Measurements from ENCODE around the gene CCDC3. TPM values are rescaled to one million over a fixed set of nuclear protein-coding genes. Genes with fewer than 3 reads are reported as not detected.

CCDC3 gene
- polyA plus RNA-seq, 1 donor from 2014 or later: 3.8 TPM

- TF ChIP-seq RAD21 (conservative IDR thresholded peaks at IDR 0.05) (no peak), TAF1 (IDR thresholded peaks at IDR 0.05; ENCODE audit: low read depth) (no peak), EP300 (conservative IDR thresholded peaks at IDR 0.05; ENCODE audit: poor library complexity, severe bottlenecking) (no peak), CTCF (IDR thresholded peaks at IDR 0.05; ENCODE audit: poor library complexity, severe bottlenecking) (no peak), POLR2AphosphoS5 (IDR thresholded peaks at IDR 0.05) (no peak), MXI1 (conservative IDR thresholded peaks at IDR 0.05; ENCODE audit: poor library complexity, severe bottlenecking) (no peak), EZH2 (IDR thresholded peaks at IDR 0.05; ENCODE audit: borderline replicate concordance, insufficient read depth, low read length, poor library complexity, severe bottlenecking) (no peak), REST (IDR thresholded peaks at IDR 0.05; ENCODE audit: borderline replicate concordance) (no peak), SMC3 (conservative IDR thresholded peaks at IDR 0.05; ENCODE audit: poor library complexity) (no peak)
- H3K4me3 ChIP-seq (ENCODE audit: low read length): no peak overlapping the region
These were observed 128.3 kb downstream of the CCDC3 start for GRCh38 chr10:12873172-12873571.

GRCh38 chr10:12872577-12872976, 128.9 kb downstream of the CCDC3 start:
- no peak overlapping the region for H3K4me2 ChIP-seq (ENCODE audit: low read length)
- no peaks in the 10 kb centered on the region for H3K9me2 ChIP-seq (ENCODE audit: insufficient read depth, low read length)
- no peaks in the 10 kb centered on the region for H3K79me2 ChIP-seq (replicated peaks; ENCODE audit: insufficient read depth, low read length)
- H4K20me1 ChIP-seq (ENCODE audit: insufficient read depth): no peaks in the 10 kb centered on the region
- TF ChIP-seq CTCF (IDR thresholded peaks at IDR 0.05; ENCODE audit: poor library complexity, severe bottlenecking): no peak
- TF ChIP-seq POLR2AphosphoS5 (IDR thresholded peaks at IDR 0.05): no peak
- TF ChIP-seq SMC3 (conservative IDR thresholded peaks at IDR 0.05; ENCODE audit: poor library complexity): no peak
- H3K9ac ChIP-seq (ENCODE audit: low read length): no peak overlapping the region
- H3K9me3 ChIP-seq (ENCODE audit: low read length): no peaks in the 10 kb centered on the region
- no peak overlapping the region for H3K4me3 ChIP-seq (ENCODE audit: low read length)
- H3K36me3 ChIP-seq (ENCODE audit: insufficient read depth, low read length): no peaks in the 10 kb centered on the region
- no peaks in the 10 kb centered on the region for H3F3A ChIP-seq (ENCODE audit: insufficient read depth, low read length, poor library complexity, severe bottlenecking)
- H3K27ac ChIP-seq (ENCODE audit: low read length): no peak overlapping the region
- H3K27me3 ChIP-seq (ENCODE audit: insufficient read depth, low read depth, low read length): no peaks in the 10 kb centered on the region
- H2AFZ ChIP-seq (ENCODE audit: low read depth, low read length): no peak overlapping the region

More at GRCh38 chr10:12873172-12873571, 128.3 kb downstream of the CCDC3 start:
- Histone ChIP-seq H4K20me1 (ENCODE audit: insufficient read depth) (no peaks in the 10 kb centered on the region), H3F3A (ENCODE audit: insufficient read depth, low read length, poor library complexity, severe bottlenecking) (no peaks in the 10 kb centered on the region), H3K9me2 (ENCODE audit: insufficient read depth, low read length) (no peaks in the 10 kb centered on the region), H2AFZ (ENCODE audit: low read depth, low read length) (no peak overlapping the region), H3K36me3 (ENCODE audit: insufficient read depth, low read length) (no peaks in the 10 kb centered on the region), H3K4me2 (ENCODE audit: low read length) (no peak overlapping the region), H3K9ac (ENCODE audit: low read length) (no peak overlapping the region), H3K79me2 (replicated peaks; ENCODE audit: insufficient read depth, low read length) (no peaks in the 10 kb centered on the region), H3K27me3 (ENCODE audit: insufficient read depth, low read depth, low read length) (no peaks in the 10 kb centered on the region), H3K9me3 (ENCODE audit: low read length) (no peaks in the 10 kb centered on the region), H3K27ac (ENCODE audit: low read length) (no peak overlapping the region)

Measured in neural cell (in vitro differentiated cells).